GM19372 (cell line): ENCODE data around the gene POGK.
"Not testable (repeated sequence)": the region's sequence is repeated elsewhere in the genome, so short reads cannot be mapped to it uniquely, and the experiment has no call there.

Source experiments
- ATAC-seq: cut with Tn5 transposase; IDR thresholded peaks from one replicate; pipeline ENCODE4 v1.9.1; 2021; ENCODE audit warnings: mild to moderate bottlenecking, low read depth, moderate library complexity; ENCODE audit not compliant: unreplicated experiment

Gene POGK

DNA sequence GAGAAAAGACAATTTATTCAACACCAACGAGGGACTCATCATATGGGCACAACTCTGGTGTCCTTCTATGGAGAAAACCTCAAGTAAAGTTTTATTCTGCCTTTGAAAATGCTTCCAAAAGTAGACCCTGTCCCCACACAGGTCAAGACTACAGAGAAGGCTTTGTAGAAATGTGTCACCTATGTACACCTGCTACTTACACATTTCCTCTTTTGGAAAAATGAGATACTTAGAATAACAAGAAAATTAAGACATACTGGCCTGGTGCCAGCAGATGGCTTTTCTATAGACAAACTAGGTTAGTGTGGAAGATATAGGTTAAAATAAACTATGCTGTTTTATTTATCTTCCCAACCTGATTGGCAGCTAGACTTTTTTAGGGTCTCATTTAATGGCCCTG, 13.6 kb downstream of the POGK start:
- no peak for ATAC-seq

DNA sequence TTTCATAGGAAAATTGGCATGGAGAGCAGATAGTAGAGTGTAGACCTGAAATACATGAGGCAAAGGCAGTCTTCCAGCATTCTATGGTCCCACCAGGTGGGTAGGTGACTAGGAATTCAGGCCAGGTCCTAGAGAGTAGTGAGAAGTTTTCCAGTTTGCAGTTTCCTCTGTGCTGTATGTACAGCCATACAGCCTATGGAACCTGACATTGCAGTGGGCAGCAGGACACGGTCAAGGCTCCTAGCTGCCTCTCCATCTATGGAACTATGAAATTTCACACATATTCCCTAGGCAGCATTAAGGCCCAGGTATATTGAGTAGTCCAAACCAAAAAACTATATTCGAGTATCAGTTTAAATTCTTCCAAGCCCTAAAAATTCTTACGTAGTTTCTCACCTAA, 16.3 kb downstream of the POGK start:
- no peak for ATAC-seq

DNA sequence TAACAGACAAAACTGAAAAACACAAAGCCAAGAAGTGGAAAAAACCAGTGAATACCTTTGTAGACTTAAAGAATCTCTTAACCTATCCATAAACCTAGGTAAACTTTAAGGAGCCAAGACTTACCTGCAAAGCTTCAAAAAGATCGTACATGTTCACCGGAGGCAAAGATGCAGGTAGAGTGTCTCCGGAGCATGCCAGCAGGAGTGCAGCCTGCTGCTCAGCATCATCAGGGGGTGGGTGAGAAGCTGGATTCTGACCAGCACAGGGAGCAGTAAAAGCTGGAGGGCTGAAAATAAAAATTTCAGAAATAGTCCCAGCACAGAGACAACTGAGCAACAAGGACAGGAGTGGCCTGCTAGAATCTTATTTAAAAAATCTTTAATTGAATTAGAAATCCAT, 18.7 kb downstream of the POGK start:
- no peak for ATAC-seq

DNA sequence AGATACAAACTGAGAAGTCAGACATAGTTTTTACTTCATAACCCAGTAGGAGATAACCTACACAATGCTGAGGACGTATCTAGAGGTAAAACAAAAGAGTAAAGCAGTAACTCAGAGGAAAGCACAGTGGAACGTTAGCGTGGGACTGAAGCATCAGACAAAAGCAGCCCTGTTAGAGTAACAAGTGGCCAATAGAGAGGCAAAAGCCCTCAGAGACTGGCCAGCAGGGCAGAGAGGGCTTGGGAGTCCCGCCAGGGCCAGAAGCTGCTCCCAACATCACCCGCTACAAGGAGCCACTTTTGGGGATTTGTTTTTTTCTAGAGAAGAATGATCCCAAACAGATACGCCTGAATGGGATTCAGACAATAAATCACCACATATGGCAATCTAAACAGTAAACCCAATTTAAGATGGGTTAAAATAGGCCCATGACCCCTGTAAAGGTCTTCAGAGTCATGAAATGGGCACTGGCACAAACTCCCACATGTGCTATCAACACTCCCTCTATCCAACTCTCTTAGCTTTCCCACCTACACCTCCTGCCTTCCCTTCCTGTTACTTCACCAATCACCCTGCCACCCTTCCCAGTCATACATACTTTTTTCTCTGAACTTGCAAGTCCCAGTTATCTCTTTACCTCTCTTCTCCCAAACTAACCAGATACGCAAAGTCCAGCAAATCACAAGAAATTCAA, 19.6 kb downstream of the POGK start:
- no peak for ATAC-seq

DNA sequence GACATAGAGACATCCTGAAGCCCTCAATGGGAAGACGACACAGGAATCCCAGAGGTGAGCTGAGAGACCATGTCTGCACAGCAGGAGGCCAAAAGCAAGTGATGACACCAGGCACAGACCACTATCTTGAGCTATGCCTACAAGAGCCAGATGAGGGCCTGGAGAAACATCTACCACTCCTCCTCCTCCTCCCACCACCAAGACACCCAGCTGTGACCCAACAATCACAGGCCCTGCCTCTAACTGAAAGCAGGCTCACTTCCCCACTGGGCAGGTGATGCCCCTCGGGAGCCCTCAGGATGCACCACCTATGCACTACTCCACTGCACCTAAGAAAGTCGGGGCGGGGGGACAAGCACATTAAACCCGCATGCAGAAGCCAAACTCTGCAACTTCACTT, 20.3 kb downstream of the POGK start:
- ATAC-seq, result no peak

DNA sequence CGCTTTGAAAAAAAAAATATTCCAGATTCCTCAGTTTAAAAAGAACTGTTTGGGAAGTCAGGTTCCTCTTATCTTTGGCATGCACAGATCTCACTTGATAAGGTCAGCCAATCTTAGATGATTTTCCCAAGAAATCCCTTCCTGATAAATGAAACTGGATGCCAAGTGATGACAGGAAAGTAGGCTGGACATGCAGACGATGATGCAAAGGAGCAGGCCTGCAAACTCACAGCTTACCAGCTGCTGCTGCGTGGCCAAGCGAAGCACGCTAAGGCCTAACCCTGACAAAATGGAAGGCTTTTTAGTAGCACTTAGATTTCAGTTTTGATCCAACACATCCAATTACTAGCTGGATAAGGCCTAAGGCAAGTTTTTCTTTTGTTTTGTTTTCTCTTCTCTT, 26.7 kb downstream of the POGK start:
- ATAC-seq, result no peak

DNA sequence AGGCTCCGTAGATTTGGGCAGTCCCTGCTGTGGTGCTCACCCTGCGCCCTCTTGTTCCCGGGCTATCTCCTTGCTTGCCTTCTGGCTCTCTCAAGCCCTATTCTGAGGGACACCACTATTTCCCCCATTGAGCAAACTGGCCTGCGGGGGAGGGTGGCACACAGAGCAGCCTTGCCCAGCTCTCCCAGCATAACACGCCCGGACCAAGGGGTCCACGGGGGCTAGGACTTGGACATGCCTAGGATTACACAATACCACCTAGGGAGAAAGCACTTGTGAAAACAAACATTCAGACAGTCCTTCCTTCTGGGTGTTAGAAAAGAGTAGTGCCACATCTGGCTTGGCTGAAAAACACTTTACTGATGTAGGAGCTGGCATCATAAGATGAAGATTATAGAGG, 29.4 kb downstream of the POGK start:
- ATAC-seq, result no peak

DNA sequence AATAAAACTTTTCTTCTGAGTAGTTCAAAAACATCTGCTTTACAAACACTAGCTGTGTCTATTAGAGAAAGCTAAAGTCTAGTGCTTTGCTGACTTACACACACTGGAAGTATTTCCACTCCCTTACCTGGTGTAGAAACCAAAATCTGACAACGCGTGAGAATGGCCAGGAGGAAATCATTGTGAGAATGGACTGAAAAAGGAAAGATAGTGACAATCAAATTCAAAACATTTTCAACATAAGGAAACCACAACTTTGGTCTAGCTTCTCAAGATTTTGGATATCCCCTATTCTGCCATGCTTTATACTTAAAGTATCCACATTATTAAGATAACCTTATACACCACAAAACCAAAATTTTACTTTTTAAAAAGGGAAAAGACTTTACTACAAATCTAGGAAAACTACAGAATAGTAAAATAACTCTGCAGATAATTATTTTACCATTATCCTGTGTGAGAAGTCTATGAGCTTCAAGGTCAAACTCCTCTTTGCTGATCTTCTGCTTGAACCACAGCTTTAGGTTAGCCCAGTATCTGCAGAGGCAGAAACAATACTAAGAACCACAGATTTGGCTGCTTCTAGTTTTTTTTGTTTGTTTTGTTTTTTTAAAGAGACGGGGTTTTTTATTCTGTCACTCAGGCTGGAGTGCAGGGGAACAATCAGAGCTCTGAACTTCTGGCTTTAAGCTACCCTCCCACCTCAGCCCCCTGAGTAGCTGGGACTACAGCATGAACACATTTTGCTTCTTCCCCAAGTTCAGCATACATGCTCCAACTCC, 30.2 kb downstream of the POGK start:
- ATAC-seq, result no peak

DNA sequence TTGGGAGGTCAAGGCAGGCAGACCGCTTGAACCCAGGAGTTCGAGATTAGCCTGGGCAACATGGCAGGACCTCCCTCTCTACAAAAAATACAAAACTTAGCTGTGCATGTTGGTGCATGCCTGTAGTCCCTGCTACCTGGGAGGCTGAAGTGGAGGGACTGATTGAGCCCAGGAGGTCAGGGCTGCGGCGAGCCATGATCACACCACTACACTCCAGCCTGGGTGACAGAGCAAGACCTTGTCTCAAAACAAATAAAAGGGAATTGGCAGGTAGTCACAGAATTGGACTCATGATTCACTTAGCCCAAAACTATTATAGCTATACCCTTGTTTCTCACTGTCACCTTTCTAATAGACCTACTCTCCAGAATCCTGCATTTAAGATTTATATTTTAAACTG, 31.3 kb downstream of the POGK start:
- no peak for ATAC-seq

DNA sequence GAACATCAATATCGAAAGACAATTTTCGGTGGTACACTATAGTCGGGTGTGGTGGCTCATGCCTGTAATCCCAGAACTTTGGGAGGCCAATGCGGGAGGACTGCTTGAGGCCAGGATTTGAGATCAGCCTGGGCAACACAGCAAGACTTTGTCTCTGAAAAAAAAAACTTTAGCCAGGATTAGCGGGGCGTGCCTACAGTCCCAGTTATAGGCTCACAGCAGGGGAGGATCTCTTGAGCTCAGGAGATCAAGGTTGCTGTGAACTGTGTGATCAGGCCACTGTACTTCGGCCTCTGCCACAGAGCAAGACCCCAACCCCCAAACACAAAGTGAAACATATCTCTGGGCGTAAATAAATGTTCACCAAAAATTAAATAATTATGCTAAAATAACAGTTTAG, 35.2 kb downstream of the POGK start:
- ATAC-seq, result no peak

DNA sequence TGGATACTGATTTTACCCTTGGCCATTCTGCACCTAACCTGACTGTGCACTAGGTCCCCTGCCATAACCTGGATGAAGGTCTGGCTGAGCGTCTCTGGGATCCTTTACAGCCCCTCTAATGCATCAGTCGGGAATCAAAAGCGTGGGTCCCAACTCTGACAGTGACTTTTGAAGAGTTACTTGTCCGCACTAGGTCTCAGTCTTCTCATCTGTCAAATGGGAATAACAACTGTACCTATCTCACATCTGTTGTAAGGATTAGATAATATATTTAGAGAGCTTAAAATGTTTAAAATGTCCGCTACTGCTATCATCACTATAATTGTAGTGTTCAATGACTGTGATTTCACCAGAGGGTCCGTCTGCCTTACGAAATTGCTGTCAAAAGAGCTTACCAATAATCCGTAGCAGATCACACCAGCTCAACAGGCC, 36.0 kb downstream of the POGK start:
- ATAC-seq, result no peak

DNA sequence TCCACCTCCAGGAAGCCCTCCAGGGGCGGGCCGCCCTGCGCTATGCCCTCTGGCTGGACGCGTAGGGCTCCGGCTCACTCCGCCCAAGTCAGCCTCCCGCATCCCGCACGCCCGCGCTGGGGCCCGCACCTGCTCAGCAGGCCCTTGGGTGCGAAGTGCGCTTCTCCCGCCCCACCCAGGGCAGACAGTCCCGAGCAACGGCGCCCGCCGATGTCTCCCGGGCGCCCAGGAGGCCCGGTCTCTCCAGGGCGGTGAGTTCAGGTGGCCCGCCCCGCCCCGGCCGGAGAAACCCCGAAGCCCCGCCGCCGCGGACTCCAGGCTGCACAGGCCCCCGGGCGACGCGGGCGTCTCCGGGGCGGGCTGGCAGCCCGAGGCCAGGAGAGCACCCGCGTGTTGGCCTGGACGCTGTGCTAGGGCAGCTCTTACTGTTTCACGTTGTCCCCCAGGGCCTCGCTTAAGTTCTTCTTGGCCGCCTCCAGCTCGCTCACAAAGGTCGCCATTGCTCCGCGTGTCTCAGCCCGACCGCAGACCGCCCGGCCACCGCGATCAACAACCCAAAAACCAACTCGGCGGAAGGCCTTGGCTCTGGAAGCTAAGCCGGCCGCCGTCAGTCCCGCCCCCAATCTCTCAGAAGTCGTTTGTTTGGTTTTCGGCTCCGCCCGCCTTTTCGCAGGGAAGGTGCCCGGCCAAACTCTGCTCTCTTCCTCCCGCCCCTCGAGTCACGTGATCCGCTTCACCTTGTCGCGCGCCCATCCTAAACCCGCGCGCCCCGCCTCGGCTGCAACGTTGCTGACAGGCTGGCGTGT, 36.7 kb downstream of the POGK start, which contains the start of gene TADA1:
Gene TADA1 (minus strand): TSS at position 531 of the 806 bp plus-strand sequence. CDS start 31 bp downstream, at position 500.
- ATAC-seq, result peak; percentile 91

DNA sequence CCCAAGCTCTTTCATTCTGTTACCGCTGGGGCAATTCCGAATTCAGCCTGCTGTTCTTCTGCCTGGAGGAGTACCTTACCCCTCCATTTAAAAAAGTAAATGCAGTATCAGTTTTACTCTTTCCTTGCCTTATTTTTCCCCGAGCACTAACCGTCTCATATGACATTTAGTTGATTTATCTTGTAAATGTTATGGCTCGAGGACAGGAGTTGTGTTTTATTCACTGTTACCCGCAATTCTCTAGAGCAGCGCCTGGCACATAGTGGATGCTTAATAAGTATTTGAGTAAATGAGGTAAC, 37.2 kb downstream of the POGK start:
- ATAC-seq, result no peak

DNA sequence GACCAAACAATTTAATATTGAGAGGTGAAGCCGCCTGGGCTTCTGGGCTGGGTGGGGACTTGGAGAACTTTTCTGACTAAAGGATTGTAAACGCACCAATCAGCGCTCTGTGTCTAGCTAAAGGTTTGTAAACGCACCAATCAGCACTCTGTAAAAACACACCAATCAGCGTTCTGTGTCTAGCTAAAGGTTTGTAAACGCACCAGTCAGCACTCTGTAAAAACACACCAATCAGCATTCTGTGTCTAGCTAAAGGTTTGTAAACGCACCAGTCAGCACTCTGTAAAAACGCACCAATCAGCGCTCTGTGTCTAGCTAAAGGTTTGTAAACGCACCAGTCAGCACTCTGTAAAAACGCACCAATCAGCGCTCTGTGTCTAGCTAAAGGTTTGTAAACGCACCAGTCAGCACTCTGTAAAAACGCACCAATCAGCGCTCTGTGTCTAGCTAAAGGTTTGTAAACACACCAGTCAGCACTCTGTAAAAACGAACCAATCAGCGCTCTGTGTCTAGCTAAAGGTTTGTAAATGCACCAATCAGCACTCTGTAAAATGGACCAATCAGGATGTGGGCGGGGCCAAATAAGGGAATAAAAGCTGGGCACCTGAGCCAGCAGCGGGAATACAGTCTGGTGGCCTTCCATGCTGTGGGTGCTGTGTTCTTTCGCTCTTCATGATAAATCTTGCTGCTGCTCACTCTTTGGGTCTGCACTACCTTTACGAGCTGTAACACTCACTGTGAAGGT, 39.1 kb downstream of the POGK start:
- ATAC-seq, result not testable (repeated sequence)

DNA sequence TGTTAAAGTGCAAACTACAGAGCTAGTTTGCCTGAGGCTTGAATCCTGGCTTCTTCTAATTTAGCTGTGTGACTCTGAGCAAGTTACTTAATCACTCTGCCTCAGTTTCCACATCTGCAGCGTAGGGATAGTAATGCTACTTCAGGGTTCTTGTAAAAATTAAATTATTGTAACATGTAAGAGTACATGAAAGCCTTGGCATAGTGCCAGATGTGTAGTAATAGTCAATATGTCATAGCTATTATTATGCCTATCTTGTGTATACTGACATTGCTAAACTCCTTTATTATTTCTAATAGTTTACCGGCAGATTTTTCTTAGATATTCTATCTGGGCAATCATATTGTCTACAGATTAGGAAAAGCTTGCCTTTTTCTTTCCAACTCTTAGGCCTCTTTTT, 43.6 kb downstream of the POGK start:
- ATAC-seq, result no peak

DNA sequence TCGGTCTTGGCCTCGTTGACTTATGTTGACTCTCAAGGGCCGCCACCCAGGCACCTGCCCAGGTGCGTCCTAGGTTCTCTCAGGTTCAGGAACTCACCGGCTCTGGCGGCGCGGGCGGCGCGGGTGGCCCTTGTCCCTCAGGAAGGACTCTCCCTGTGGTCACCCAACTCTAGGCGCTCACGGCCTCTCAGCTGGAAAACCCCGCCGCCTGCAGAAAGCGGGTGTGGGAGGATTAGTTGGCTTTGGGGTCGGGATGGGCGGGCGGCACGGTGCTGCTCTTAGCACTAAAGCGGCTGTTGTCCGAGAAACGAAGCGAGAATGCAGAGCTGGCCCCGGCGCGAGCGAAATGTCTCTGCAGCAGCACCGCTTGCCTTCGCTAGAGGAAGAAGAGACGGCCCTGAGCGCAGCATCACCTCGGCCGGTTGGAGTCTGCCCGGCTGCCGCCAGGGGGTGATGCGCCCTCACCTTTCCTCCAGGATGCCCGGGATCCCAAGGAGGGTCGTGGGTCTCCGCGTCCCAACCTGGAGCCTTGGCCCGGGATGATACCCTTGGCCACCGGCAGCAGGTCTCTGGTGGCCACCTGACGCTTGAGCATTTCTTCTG, 44.9 kb downstream of the POGK start:
- peak; percentile 65 for ATAC-seq

DNA sequence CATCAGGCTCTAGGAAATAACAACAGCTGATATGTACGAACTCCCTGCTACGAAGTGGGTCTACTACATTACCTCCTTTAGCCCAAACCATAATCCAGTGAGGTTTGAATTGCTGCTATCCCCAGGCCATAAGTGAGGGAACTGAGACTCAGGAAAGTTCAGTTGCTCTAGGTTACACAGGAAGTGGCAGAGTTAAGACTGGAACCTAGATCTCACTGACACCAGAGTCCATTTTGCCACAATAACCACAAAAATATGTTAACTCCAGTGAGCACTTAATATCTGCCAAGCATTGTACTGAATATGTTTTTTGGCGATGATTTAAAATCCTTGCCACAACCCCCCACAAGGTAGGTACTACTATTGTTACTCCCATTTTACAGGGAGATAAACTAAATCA, 45.7 kb downstream of the POGK start:
- no peak for ATAC-seq

DNA sequence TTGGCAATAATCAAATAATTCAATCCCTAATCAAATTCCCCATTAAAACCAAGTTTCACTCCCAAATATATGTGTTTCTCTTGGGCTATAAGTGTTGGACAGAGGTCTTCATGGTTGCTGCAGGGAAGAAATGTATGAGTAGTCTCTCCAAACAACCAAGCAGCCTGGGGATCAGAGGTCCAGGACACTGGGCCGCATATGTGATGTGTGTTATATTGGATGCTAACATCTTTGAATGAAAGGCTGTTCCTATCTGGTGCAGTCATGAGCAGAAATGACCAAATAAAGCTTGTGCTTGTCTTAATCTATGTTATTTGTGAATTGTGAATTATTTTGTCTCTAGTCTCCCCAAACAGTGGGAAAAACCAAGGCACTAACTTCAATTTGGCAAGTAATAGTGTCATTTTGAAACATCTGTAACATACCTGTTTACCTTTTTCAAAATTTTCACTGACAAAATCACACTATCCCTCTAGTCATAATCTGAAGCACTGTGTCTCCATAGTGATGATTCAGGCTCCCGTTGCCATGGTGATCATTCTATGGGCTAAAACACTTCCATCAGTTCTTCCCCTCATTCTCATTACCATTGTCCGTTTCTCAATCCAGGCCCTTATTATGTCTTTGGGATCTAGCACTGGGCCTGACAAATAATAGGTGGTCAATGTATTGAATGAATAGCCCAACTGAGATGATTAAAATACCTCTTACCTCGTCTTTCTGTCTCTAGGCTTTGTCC, 49.3 kb downstream of the POGK start:
- no peak for ATAC-seq

DNA sequence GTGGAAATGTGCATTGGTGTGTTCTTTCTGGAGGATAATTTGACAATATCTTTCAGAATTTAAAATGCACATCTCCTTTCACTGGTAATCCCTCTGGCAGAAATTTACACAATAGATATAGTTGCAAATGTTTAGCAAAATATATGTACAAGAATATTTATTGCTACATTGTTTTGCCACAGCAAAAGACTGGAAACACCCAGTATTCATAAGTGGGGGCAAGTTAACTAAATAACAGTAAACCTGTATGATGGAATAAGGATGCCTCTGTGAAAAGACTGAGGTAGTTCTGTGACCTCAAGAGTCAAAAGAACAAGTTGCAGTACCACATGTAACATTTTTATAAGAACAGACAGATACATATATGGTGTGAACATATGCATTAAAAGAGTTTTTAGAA, 50.5 kb downstream of the POGK start:
- ATAC-seq, result no peak

DNA sequence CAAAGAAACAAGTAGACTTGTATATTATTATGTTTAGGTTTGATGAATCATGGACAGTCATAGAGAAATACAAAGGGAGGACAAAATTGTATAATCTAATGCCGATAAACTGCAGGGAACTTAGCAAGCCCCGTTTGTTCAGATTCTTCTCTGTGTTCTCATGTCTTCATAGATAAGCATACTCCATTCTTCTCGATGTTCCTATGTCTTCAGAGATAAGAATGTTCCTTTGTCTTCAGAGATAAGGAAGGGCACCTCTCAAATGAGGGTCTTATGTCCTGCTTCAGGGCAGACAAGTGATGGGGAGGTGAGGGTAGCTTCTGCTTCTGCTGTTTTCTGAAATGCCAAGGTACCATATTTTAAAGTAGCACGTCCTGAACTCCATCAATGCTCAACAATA, 56.5 kb downstream of the POGK start:
- no peak for ATAC-seq
